ENCODE data around the gene ZBTB22.
"Not testable (repeated sequence)": the region's sequence is repeated elsewhere in the genome, so short reads cannot be mapped to it uniquely, and the experiment has no call there.

Gene ZBTB22

DNA sequence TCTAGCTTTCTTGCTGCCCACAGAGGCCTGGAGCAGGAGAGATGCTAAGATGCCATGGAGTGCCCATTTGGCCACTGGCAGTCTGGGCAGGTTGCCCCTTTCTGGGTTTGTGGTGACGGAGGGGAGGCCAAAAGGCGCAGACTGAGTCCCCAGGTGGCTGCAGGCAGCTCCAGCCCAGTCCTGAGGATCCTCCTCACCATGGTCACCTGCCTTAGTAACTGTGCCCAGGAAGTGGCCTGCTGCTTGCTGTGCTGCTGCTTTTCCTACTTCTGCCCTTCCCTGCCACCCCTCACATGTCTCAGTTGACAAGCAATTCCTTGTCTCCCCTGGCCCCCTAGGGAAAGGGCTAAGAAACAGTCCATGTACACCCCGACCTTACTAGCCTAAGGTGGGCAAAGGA is 38.8 kb upstream of the ZBTB22 start:
- H3K9me3 ChIP-seq, result no peaks in the 10 kb centered on the region
- no peaks in the 10 kb centered on the region for H3K4me1 ChIP-seq (ENCODE audit: control insufficient read depth in 1 of 2, insufficient read depth in 1 of 2, low read depth in 1 of 2, low read length in 1 of 2)
- H3K27me3 ChIP-seq, result no peaks in the 10 kb centered on the region
- TF ChIP-seq, protein P1, sequence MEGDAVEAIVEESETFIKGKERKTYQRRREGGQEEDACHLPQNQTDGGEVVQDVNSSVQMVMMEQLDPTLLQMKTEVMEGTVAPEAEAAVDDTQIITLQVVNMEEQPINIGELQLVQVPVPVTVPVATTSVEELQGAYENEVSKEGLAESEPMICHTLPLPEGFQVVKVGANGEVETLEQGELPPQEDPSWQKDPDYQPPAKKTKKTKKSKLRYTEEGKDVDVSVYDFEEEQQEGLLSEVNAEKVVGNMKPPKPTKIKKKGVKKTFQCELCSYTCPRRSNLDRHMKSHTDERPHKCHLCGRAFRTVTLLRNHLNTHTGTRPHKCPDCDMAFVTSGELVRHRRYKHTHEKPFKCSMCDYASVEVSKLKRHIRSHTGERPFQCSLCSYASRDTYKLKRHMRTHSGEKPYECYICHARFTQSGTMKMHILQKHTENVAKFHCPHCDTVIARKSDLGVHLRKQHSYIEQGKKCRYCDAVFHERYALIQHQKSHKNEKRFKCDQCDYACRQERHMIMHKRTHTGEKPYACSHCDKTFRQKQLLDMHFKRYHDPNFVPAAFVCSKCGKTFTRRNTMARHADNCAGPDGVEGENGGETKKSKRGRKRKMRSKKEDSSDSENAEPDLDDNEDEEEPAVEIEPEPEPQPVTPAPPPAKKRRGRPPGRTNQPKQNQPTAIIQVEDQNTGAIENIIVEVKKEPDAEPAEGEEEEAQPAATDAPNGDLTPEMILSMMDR (IDR thresholded peaks at IDR 0.05), result no peak
- no peak overlapping the region for H3K4me3 ChIP-seq (ENCODE audit: low read depth in 1 of 2, low read length in 1 of 2)
- no peaks in the 10 kb centered on the region for H3K36me3 ChIP-seq
- H3K27ac ChIP-seq, result no peak overlapping the region

DNA sequence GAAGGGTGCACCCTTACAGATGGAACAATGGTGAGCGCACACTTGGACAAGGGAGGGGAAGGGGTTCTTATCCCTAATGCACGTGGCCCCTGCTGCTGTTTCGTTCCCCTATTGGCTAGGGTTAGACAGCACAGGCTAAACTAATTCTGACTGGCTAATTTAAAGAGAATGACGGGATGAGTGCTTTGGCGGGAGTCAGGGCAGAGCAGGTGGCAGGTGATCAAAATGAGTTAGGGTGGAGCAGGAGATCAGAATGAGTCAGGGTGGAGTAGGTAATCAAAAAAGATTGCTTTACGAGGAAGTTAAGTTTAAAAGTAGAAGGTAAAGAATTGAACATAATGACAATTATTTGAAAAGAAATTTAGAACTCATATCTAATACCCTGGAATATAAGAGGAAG is 38.3 kb upstream of the ZBTB22 start:
- not testable (repeated sequence) for H3K27ac ChIP-seq; H3K27me3 ChIP-seq; H3K9me3 ChIP-seq; H3K4me3 ChIP-seq (ENCODE audit: low read depth in 1 of 2, low read length in 1 of 2); H3K36me3 ChIP-seq; H3K4me1 ChIP-seq (ENCODE audit: control insufficient read depth in 1 of 2, insufficient read depth in 1 of 2, low read depth in 1 of 2, low read length in 1 of 2)

DNA sequence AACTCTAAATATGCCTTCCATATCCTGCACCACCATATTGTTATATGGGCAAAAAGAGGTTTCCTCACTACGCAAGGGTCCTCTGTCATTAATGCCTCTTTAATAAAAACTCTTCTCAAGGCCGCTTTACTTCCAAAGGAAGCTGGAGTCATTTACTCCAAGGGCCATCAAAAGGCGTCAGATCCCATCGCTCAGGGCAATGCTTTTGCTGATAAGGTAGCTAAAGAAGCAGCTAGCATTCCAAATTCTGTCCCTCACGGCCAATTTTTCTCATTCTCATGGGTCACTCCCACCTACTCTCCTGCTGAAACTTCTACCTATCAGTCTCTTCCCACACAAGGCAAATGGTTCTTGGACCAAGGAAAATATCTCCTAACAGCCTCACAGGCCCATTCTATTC is 30.3 kb upstream of the ZBTB22 start:
- Histone ChIP-seq H3K27me3 (no peaks in the 10 kb centered on the region), H3K9me3 (no peaks in the 10 kb centered on the region), H3K4me1 (ENCODE audit: control insufficient read depth in 1 of 2, insufficient read depth in 1 of 2, low read depth in 1 of 2, low read length in 1 of 2) (peaks cover 8 to 10% of the 10 kb centered on the region in 2 experiments), H3K36me3 (no peaks in the 10 kb centered on the region), H3K27ac (no peak overlapping the region), H3K4me3 (ENCODE audit: low read depth in 1 of 2, low read length in 1 of 2) (no peak overlapping the region)
- TF ChIP-seq, protein P1 (IDR thresholded peaks at IDR 0.05), result no peak

DNA sequence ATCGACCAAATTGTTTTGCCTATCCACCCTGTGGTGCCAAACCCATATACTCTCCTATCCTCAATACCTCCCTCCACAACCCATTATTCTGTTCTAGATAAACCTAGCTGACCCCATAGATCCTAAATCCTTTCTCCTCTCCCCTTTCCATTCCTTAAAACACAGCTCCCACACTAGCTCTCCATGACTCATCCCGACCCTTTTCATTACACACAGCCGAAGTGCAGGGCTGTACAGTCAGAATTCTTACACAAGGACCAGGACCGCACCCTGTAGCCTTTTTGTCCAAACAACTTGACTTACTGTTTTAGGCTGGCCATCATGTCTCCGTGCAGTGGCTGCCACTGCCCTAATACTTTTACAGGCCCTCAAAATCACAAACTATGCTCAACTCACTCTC is 29.4 kb upstream of the ZBTB22 start:
- not testable (repeated sequence) for H3K27ac ChIP-seq; H3K4me1 ChIP-seq (ENCODE audit: control insufficient read depth in 1 of 2, insufficient read depth in 1 of 2, low read depth in 1 of 2, low read length in 1 of 2); H3K9me3 ChIP-seq; H3K36me3 ChIP-seq; H3K27me3 ChIP-seq; H3K4me3 ChIP-seq (ENCODE audit: low read depth in 1 of 2, low read length in 1 of 2)

DNA sequence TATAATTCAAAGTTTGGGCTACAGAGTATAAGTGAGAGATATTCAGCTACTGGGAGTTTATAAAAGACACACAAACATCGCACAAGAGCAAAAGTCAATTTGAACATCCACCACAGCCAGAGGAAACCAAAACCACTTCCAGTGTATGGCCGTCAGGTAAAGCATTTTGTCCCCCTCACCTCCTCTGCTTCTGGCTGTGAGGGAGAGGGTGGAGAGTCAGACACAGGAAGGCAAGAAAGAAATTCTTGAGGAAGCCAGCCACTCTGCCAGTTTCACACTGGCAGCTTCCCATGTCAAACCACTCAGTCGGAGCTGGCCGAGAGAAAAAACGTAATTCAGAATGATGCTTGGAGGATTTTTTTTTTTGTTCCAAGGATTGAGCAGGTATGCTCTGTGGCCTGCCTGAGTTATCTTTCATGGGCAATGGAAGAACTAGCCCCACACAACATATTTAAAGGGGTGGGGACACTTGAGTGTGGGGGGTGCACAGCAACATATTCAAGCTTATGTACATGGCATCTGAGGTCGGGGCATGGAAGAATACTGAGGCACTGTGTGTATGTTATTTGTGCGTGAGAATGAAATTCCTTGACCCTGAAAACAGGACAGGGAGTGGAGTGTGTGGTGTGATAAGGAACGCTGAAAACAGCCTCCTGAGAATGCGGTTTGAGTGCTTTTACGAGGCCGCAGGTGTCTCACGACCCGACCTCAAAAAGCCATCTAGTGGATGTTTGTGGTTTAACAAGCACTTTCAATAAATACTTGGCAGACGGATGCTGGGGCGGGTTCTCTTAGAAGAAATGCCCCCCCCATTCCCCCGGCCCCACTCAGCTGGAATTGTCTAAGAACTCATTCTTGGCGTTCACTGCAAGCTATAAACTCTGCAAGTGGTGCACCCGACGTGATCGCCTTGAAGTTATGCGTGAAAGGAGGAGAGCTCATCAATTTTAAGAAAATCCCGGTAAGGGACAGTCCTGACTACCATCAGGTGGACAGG is 27.5 kb upstream of the ZBTB22 start:
- H3K27ac ChIP-seq, result peak overlapping the region; percentile 35
- TF ChIP-seq, protein P1 (IDR thresholded peaks at IDR 0.05), result peak; percentile 88
- H3K36me3 ChIP-seq, result no peaks in the 10 kb centered on the region
- peaks cover 8 to 10% of the 10 kb centered on the region in 2 experiments for H3K4me1 ChIP-seq (ENCODE audit: control insufficient read depth in 1 of 2, insufficient read depth in 1 of 2, low read depth in 1 of 2, low read length in 1 of 2)
- H3K27me3 ChIP-seq, result no peaks in the 10 kb centered on the region
- peak overlapping the region; percentile 0 to 29 for H3K4me3 ChIP-seq (ENCODE audit: low read depth in 1 of 2, low read length in 1 of 2)
- no peaks in the 10 kb centered on the region for H3K9me3 ChIP-seq

DNA sequence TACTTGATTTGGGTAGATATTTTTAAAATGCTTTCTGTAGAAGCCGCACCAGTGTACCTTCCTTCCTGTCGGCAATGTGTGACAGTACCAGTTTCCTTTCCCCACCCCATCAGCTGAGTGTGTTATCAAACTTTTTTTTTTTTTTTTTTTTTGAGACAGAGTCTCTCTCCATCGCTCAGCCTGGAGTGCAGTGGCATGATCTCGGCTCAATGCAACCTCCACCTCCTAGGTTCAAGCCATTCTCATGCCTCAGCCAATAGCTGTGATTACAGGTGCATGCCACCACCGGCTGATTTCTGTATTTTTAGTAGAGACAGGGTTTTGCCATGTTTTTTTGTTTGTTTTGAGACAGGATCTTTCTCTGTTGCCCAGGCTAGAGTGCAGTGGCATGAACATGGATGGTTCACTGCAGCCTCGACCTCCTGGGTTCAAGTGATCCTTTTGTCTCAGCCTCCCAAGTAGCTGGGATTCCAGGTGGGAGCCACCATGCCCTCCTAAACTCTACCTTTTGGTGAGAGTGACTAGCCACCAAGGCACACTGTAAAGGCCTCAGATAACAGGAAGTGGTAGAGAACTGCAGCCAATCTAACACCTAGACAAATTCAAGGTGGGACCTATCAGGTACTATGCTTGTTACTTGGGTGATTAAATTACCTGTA is 26.5 kb upstream of the ZBTB22 start:
- Histone ChIP-seq H3K27ac (no peak overlapping the region), H3K27me3 (no peaks in the 10 kb centered on the region), H3K9me3 (no peaks in the 10 kb centered on the region), H3K4me1 (ENCODE audit: control insufficient read depth in 1 of 2, insufficient read depth in 1 of 2, low read depth in 1 of 2, low read length in 1 of 2) (peaks cover 8 to 10% of the 10 kb centered on the region in 2 experiments), H3K36me3 (no peaks in the 10 kb centered on the region), H3K4me3 (ENCODE audit: low read depth in 1 of 2, low read length in 1 of 2) (no peak overlapping the region)
- TF ChIP-seq, protein P1 (IDR thresholded peaks at IDR 0.05), result no peak

DNA sequence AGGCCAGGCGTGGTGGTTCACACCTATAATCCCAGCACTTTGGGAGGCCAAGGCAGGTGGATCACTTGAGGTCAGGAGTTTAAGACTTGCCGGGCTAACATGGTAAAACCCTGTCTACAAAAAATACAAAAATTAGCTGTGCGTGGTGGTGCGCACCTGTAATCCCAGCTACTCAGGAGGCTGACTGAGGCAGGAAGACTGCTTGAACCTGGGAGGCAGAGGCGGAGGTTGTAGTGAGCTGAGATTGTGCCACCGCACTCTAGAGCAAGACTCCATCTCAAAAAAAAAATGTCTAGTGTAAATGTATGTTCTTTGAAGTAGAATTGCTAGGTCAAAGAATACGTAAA is 26.0 kb upstream of the ZBTB22 start:
- not testable (repeated sequence) for H3K9me3 ChIP-seq; H3K36me3 ChIP-seq; H3K4me3 ChIP-seq (ENCODE audit: low read depth in 1 of 2, low read length in 1 of 2); H3K27ac ChIP-seq; H3K4me1 ChIP-seq (ENCODE audit: control insufficient read depth in 1 of 2, insufficient read depth in 1 of 2, low read depth in 1 of 2, low read length in 1 of 2); H3K27me3 ChIP-seq
